Cardiac atrium fibroblast (primary cell): ENCODE results near the gene NSUN3. TPM values are rescaled to one million over a fixed set of nuclear protein-coding genes. Genes with fewer than 3 reads are reported as not detected.

Experiments
- total RNA-seq: library from RNA; depleted of rRNA; stranded (reverse); fragments of >200 nt; gene quantifications from 2 replicates; pipeline ENCODE4 v1.2.3, GENCODE V29; 2015

Gene NSUN3
- total RNA-seq: 4.5 and 5.6 TPM in 2 replicates

GRCh38 chr3:94062513-94063404 lies at the start of gene NSUN3, which contains the start of gene DHFR2:
Gene NSUN3 (plus strand): TSS chr3:94063061. CDS start chr3:94063127, 66 bp downstream.
Gene DHFR2 (minus strand): TSS chr3:94062916. CDS start chr3:94061511, 1,405 bp downstream.

GRCh38 chr3:94028093-94028837 lies 34.6 kb upstream of the NSUN3 start, which contains the start of gene STX19:
Gene STX19 (minus strand): TSS chr3:94028597. CDS start chr3:94015269, 13,328 bp downstream.

Other genes starting within 250 kb of the NSUN3 start
- 212 and 237 TPM in 2 replicates for gene PROS1, start 89.2 kb upstream of the NSUN3 start, total RNA-seq
- gene ARL13B, start 82.9 kb upstream of the NSUN3 start, total RNA-seq: 11.6 and 14.9 TPM in 2 replicates
- gene STX19, start 34.5 kb upstream of the NSUN3 start, total RNA-seq: not detected in 2 replicates
- gene DHFR2, start 145 bp upstream of the NSUN3 start, total RNA-seq: 2.4 and 3.1 TPM in 2 replicates